IPS-NIHi7 (cell line): ENCODE results near the gene CYP4F22.

Experiments used
- DNase-seq: peaks from one replicate; pipeline ENCODE4 v3.0.0; 2012; ENCODE audit warnings: mixed read lengths; ENCODE audit errors: extremely low spot score

CYP4F22 gene

GRCh38 chr19:15534957-15535864, 26.9 kb downstream of the CYP4F22 start:
- no peak for DNase-seq

- no peak for DNase-seq
Measured at GRCh38 chr19:15536350-15536749, 28.0 kb downstream of the CYP4F22 start.

GRCh38 chr19:15538774-15539173, 30.4 kb downstream of the CYP4F22 start:
- no peak for DNase-seq

GRCh38 chr19:15539638-15540037, 31.3 kb downstream of the CYP4F22 start:
- no peak for DNase-seq

- no peak for DNase-seq
Measured at GRCh38 chr19:15540435-15540834, 32.1 kb downstream of the CYP4F22 start.

GRCh38 chr19:15544283-15544682, 36.0 kb downstream of the CYP4F22 start:
- DNase-seq = no peak

- no peak for DNase-seq
Measured at GRCh38 chr19:15544970-15545369, 36.6 kb downstream of the CYP4F22 start.

GRCh38 chr19:15548648-15549047, 40.3 kb downstream of the CYP4F22 start:
- no peak for DNase-seq

GRCh38 chr19:15549581-15549980, 41.3 kb downstream of the CYP4F22 start:
- DNase-seq = no peak

- DNase-seq = no peak
Measured at GRCh38 chr19:15550273-15550672, 41.9 kb downstream of the CYP4F22 start.

- no peak for DNase-seq
Measured at GRCh38 chr19:15550929-15551292, 42.6 kb downstream of the CYP4F22 start.

GRCh38 chr19:15551293-15552004, 43.1 kb downstream of the CYP4F22 start:
- no peak for DNase-seq

- DNase-seq = no peak
Measured at GRCh38 chr19:15555021-15555420, 46.7 kb downstream of the CYP4F22 start.

- DNase-seq = peak; percentile 98
Measured at GRCh38 chr19:15555759-15556633, 47.7 kb downstream of the CYP4F22 start.

GRCh38 chr19:15556634-15557181, 48.4 kb downstream of the CYP4F22 start:
- DNase-seq = no peak

- no peak for DNase-seq
Measured at GRCh38 chr19:15557223-15557622, 48.9 kb downstream of the CYP4F22 start.

GRCh38 chr19:15562145-15562544, 53.8 kb downstream of the CYP4F22 start:
- no peak for DNase-seq

GRCh38 chr19:15562861-15563260, 54.5 kb downstream of the CYP4F22 start:
- DNase-seq = no peak

GRCh38 chr19:15563325-15563794, 55.0 kb downstream of the CYP4F22 start:
- DNase-seq = no peak

GRCh38 chr19:15563931-15564330, 55.6 kb downstream of the CYP4F22 start:
- no peak for DNase-seq

- DNase-seq = no peak
Measured at GRCh38 chr19:15564534-15565168, 56.3 kb downstream of the CYP4F22 start.
